Right renal cortex interstitium (tissue), 3 donors: ENCODE measurements around the gene C1QBP. TPM values are rescaled to one million over a fixed set of nuclear protein-coding genes. Genes with fewer than 3 reads are reported as not detected.
"Not testable (repeated sequence)": the region's sequence is repeated elsewhere in the genome, so short reads cannot be mapped to it uniquely, and the experiment has no call there.

Experiments used
- DNase-seq, 3 donors: peaks; one replicate each; pipeline ENCODE4 v3.0.0-alpha.2; 2013; ENCODE audit warnings: low read depth in 3 of 3, low spot score in 2 of 3
- polyA plus RNA-seq, 3 donors: library from polyadenylated mRNA; unstranded; fragments of 120-200 nt; gene quantifications; one replicate each; pipeline ENCODE4 v1.2.1, GENCODE V29; 2013; ENCODE audit not compliant: insufficient read length in 3 of 3

C1QBP gene, protein sequence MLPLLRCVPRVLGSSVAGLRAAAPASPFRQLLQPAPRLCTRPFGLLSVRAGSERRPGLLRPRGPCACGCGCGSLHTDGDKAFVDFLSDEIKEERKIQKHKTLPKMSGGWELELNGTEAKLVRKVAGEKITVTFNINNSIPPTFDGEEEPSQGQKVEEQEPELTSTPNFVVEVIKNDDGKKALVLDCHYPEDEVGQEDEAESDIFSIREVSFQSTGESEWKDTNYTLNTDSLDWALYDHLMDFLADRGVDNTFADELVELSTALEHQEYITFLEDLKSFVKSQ
- 100 to 1,000 TPM; 174 to 189 (median 187) TPM for polyA plus RNA-seq

DNA sequence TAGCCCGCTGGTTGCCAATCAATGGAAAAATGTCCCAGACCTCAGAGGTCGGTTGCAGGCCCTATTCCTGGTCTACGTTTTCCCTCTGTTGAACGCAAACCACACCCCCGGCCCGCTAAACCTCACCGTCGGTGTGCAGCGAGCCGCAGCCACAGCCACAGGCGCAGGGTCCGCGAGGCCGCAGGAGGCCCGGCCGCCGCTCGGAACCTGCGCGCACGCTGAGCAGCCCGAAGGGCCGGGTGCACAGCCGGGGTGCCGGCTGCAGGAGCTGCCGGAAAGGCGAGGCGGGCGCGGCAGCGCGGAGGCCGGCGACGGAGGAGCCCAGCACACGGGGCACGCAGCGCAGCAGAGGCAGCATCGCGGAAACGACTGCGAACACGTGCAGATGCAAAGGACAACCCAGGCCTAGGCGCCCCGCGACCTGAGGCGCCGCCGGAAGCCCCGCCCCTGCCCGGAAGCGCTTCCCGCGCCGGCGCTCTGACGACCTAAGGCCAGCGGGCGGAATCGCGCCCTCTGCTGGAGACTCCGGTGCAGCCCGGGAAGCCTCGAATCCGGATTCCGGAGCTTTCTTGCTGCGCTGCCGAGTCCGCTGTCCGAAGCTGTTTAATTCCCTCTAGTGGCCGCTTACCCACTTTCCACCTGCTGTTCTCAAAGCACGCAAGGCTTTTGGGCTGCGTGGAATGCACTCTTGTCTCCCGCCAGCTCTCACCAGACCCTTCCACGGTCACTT is at the start of gene C1QBP:
TSS of gene C1QBP (minus strand) at position 440 of the 730 bp plus-strand sequence. CDS start at position 358, 82 bp downstream.
- peak; percentile 84 to 88 (median 86) for DNase-seq

DNA sequence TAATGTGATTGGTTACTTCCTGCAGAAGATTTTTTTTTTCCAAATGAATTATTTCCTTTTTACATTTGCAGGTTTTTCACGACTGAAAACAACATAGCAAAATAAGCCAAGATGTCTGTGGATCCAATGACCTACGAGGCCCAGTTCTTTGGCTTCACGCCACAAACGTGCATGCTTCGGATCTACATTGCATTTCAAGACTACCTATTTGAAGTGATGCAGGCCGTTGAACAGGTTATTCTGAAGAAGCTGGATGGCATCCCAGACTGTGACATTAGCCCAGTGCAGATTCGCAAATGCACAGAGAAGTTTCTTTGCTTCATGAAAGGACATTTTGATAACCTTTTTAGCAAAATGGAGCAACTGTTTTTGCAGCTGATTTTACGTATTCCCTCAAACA is 49.8 kb upstream of the C1QBP start:
- no peak for DNase-seq

GRCh38 chr17:5486206-5487124 is 47.5 kb upstream of the C1QBP start, which contains the start of gene MIS12:
MIS12 (plus strand) TSS chr17:5486566; CDS start chr17:5488863, 2,297 bp downstream.
- peak; percentile 90 to 97 (median 94) for DNase-seq

GRCh38 chr17:5485270-5486205 is 46.6 kb upstream of the C1QBP start, which contains the start of gene DERL2:
DERL2 (minus strand) TSS chr17:5486178; CDS start chr17:5486161, 17 bp downstream.
- no peak for DNase-seq

- DNase-seq = no peak
Observed at GRCh38 chr17:5481451-5481850, 42.5 kb upstream of the C1QBP start.

DNA sequence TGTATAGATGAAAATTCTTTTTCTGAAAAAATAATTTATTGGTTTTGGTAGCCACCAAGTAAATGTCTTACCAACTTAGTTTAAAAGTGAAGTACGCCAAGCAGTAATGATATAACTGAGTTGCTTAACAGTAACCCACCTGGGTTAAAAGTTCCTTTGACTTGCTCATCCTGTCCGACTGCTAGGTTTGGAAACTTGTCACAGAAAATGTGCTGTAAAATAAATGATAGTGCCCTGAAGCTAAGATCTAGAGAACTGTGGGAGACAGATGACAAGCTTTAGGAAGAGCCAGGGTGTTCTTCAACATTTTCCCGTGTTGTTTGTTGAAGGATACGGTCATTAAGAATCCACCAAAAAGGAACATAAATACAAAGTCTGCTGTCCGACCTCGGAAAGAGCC is 42.0 kb upstream of the C1QBP start:
- DNase-seq = no peak

- no peak for DNase-seq
Observed at GRCh38 chr17:5478992-5479391, 40.0 kb upstream of the C1QBP start.

DNA sequence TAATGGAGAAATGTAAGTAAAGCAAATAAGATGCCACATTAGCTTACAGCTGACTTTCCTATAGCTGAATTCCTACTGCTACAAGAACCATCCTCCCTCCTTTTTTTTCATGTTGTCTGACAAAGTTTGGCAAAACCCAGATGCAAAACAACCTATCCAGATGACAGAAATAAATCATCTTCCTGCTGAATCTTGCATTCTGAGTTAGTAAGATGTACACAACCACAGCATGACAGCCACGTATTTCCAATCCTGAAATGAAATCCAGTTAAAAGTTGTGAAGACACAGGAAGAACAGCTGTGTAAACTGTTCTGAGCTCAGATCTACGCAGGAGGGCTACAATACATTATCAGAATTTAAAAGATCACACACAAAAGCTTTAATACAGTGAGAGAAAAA is 35.0 kb upstream of the C1QBP start:
- DNase-seq = no peak

- no peak for DNase-seq
Observed at GRCh38 chr17:5472511-5472910, 33.6 kb upstream of the C1QBP start.

DNA sequence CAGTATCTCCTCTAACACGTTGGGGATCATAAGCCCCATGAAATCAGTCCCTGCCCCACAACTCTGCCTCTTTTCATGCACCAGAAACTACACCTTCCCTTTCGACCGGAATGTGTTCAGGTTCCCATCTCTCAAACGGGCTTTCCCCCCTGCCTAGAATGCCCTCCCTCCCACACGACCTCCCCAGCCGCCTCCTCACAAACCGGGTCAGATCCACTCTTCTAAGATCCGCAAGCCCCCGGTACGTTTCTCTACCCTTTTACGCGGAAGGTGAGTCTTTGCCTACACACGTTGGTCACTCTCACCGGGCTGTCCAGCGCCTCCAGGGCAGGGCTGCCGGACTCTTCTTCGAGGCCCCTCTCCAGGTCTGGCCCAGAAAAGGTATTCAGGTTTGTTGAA is 29.1 kb upstream of the C1QBP start:
- no peak for DNase-seq

- no peak for DNase-seq
Observed at GRCh38 chr17:5467416-5467815, 28.5 kb upstream of the C1QBP start.

GRCh38 chr17:5466295-5466694 is 27.3 kb upstream of the C1QBP start:
- no peak for DNase-seq

DNA sequence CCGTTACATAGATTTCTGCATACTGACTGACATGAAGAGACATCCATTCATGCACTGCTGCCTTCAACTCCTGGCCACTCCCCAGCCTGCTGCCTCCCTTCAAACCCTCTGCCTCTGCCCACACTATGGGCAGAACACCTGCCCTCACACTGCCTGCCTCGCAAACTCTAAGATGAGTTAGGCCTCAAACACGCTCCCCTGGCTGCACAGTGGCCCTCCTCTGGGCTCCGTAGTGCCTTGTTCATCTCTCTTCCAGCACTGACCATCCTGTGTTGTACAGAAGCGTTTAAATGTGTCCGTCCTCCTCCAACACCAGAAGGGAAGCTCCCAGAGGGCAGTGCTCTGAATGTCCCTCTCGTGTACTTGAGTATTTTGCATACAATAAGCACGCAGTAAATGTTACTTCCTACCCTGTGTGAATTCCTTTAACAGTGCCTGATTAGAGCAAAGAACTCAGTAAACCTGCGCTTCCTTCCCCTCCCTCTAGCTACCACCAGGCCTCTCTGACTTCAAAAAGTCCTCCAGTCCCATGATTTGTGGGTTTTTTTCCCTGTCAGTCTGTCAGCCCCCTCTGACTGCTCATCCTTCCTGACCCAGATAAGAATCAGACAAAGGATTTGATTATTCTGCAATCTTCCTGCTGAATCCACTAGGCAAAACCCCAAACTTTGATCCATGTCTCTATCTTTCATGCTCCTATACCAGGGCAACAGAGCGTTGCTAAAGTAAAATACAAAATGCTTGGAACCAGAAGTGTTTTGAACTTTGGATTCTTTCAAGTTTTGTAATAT is 26.0 kb upstream of the C1QBP start:
- no peak for DNase-seq

DNA sequence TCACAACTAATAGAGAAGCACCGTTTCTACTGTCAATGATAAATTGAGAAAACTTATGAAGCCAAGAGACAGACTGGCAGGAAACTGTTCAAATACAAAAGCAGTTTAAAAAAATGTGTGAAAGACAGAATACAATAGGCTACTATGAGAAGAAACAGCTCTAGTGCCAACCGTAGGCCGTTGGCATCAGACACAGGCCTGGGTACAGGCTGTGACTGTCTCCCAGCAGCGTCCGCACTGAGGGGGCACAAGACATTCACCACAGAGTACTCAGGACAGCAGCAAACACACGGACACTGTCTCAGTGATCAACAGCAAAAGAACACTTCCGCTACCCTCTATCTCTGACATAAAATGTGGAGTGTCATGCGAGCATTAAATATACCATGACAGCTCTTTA is 7.8 kb upstream of the C1QBP start:
- no peak for DNase-seq

DNA sequence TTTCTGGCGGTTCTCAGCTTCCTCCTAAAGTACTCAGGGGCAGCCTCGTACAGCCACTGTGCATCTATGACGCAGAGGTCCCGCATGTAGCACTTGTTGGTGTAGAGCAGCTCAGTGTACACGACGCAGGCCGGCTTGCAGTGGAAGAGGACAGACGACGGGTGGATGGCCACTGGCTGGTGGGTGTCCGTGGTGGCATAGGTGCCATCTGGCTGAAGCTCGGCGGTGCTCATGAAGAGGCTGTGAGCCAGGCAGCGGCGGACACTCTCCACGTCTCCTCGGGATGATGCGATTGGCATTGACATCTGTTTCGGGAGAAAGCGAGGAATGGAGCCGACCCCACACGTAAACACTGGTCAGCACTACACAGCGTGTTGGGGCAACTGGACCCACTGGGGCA is 5.3 kb upstream of the C1QBP start:
- DNase-seq = no peak

DNA sequence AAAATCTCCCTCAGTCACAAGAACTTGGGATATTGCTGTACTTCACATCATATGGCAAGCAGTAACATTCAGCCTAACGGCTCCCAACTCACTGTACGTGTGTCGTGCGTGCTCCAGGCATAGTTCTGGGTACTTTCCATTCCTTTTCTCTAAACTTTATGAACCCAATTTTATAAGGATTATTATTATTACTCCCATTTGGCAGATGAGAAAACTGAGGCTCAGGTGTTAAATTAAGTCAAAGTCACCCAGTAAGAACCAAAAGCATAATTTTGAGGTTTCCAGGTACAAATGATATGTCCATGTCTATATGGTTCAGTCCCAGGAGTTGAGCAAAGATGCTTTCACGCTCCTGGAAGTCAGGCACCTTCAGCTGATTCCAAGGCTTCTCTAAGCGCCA is 4.8 kb upstream of the C1QBP start:
- DNase-seq = no peak

- DNase-seq = no peak
Observed at GRCh38 chr17:5439446-5439764, 450 bp upstream of the C1QBP start.

DNA sequence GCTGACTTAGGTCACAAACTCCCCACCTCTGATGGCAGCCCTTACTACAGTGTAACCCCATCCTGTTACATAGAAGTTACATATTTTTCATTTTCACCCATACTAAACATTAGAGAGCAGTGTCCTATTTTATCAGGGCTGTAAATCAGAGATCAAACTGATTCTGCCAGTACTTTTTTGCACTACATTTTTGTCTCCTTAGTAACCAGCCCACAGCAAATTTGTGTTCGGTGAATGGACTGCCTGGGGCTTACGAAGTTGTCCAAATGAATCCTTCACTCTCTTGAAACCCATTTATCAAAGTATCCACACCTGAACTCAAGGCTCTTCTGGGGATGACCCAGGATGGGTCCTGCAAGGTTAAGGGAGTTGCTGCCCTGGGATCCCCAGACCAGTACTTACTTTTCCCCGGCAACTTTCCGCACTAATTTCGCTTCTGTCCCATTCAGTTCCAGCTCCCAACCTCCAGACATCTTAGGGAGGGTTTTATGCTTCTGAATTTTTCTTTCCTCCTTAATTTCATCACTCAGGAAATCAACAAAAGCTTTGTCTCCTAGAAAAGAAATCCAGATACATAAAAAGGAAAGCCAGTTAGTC is 1.1 kb downstream of the C1QBP start:
- no peak for DNase-seq

DNA sequence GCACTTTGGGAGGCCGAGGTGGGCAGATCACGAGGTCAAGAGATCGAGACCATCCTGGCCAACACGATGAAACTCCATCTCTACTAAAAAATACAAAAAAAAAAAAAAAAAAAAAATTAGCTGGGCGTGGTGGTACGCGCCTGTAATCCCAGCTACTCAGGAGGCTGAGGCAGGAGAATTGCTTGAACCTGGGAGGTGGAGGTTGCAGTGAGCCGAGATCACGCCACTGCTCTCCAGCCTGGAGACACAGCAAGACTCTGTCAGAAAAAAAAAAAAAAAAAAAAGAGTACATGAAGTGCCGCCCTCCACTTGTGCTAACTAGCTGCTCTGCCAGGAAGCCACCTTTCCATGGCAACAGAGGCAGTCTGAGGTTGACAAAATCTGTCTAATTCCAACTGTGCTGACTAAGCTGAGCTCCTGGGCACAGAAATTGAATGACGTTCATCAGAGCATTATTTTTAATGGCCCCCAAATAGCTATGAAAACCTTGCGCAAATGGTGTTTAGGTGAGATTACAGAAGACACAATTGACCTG is 3.1 kb downstream of the C1QBP start:
- not testable (repeated sequence) for DNase-seq
